ENCODE measurements around the gene KAT7.
"Not testable (repeated sequence)": the region's sequence is repeated elsewhere in the genome, so short reads cannot be mapped to it uniquely, and the experiment has no call there.

KAT7 gene

GRCh38 chr17:49814781-49815529 is 26.5 kb downstream of the KAT7 start:
- no peaks in the 10 kb centered on the region for H3K27me3 Mint-ChIP-seq
- H3K4me3 Mint-ChIP-seq = no peak overlapping the region
- peaks cover 61% of the 10 kb centered on the region for H3K36me3 Mint-ChIP-seq (ENCODE audit: low read depth)
- H3K4me1 Mint-ChIP-seq = peaks cover 52% of the 10 kb centered on the region
- DNase-seq = no peak
- no peaks in the 10 kb centered on the region for H3K9me3 Mint-ChIP-seq
- no peak overlapping the region for H3K27ac Mint-ChIP-seq
- ATAC-seq = no peak

GRCh38 chr17:49815761-49816281 is 27.3 kb downstream of the KAT7 start:
- H3K36me3 Mint-ChIP-seq (ENCODE audit: low read depth) = peaks cover 60% of the 10 kb centered on the region

GRCh38 chr17:49817993-49818392 is 29.5 kb downstream of the KAT7 start:
- H3K27me3 Mint-ChIP-seq = no peaks in the 10 kb centered on the region
- H3K36me3 Mint-ChIP-seq (ENCODE audit: low read depth) = peaks cover 72% of the 10 kb centered on the region
- peak overlapping the region; percentile 20 for H3K4me3 Mint-ChIP-seq
- peak overlapping the region; percentile 81 for H3K27ac Mint-ChIP-seq
- H3K4me1 Mint-ChIP-seq = peaks cover 64% of the 10 kb centered on the region
- DNase-seq (peak; percentile 26), ATAC-seq (peak; percentile 94)
- H3K9me3 Mint-ChIP-seq = no peaks in the 10 kb centered on the region

More at GRCh38 chr17:49815761-49816281, 27.3 kb downstream of the KAT7 start:
- no peak for ATAC-seq
- Mint-ChIP-seq H3K27ac (peak overlapping the region; percentile 39), H3K4me3 (no peak overlapping the region), H3K4me1 (peaks cover 54% of the 10 kb centered on the region), H3K27me3 (no peaks in the 10 kb centered on the region), H3K9me3 (no peaks in the 10 kb centered on the region)
- no peak for DNase-seq

- peaks cover 64% of the 10 kb centered on the region for H3K4me1 Mint-ChIP-seq
- peak overlapping the region; percentile 81 for H3K27ac Mint-ChIP-seq
- H3K4me3 Mint-ChIP-seq = no peak overlapping the region
- ATAC-seq (peak; percentile 69), DNase-seq (no peak)
- H3K27me3 Mint-ChIP-seq = no peaks in the 10 kb centered on the region
- H3K36me3 Mint-ChIP-seq (ENCODE audit: low read depth) = peaks cover 72% of the 10 kb centered on the region
- no peaks in the 10 kb centered on the region for H3K9me3 Mint-ChIP-seq
Measured at GRCh38 chr17:49819138-49819537, 30.7 kb downstream of the KAT7 start.

DNA sequence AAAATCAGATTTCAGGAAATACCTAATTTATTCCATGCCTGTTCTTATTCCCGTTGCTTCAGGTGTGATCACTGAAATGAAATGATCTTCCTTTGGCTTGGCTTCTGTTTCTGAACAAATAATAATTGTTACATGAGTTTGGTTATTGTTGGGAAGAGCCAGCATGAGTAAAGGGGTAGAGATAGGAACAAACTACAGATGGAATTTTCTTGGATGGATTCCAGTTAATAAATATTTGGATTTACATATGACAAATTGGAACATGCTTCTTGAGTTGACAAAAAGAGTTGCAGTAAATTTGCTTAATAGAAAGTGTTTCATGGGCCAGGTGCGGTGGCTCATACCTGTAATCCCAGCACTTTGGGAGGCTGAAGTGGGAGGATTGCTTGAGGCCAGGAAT is 31.2 kb downstream of the KAT7 start:
- H3K27me3 Mint-ChIP-seq = no peaks in the 10 kb centered on the region
- no peaks in the 10 kb centered on the region for H3K9me3 Mint-ChIP-seq
- H3K4me1 Mint-ChIP-seq = peaks cover 63% of the 10 kb centered on the region
- H3K4me3 Mint-ChIP-seq = no peak overlapping the region
- no peak for ATAC-seq
- H3K36me3 Mint-ChIP-seq (ENCODE audit: low read depth) = peaks cover 69% of the 10 kb centered on the region
- no peak for DNase-seq
- no peak overlapping the region for H3K27ac Mint-ChIP-seq

GRCh38 chr17:49820773-49821172 is 32.3 kb downstream of the KAT7 start:
- Mint-ChIP-seq H3K27ac (peak overlapping the region; percentile 61), H3K4me1 (peaks cover 53% of the 10 kb centered on the region), H3K36me3 (ENCODE audit: low read depth) (peaks cover 69% of the 10 kb centered on the region), H3K4me3 (no peak overlapping the region), H3K27me3 (no peaks in the 10 kb centered on the region), H3K9me3 (no peaks in the 10 kb centered on the region)
- DNase-seq (no peak), ATAC-seq (no peak)

- H3K27me3 Mint-ChIP-seq = no peaks in the 10 kb centered on the region
- H3K4me1 Mint-ChIP-seq = peaks cover 49% of the 10 kb centered on the region
- DNase-seq (no peak), ATAC-seq (no peak)
- H3K9me3 Mint-ChIP-seq = no peaks in the 10 kb centered on the region
- H3K36me3 Mint-ChIP-seq (ENCODE audit: low read depth) = peaks cover 70% of the 10 kb centered on the region
- peak overlapping the region; percentile 61 for H3K27ac Mint-ChIP-seq
- H3K4me3 Mint-ChIP-seq = no peak overlapping the region
Measured at GRCh38 chr17:49821466-49821865, 33.0 kb downstream of the KAT7 start.

- no peak overlapping the region for H3K4me3 Mint-ChIP-seq
- ATAC-seq (no peak), DNase-seq (no peak)
- peaks cover 66% of the 10 kb centered on the region for H3K36me3 Mint-ChIP-seq (ENCODE audit: low read depth)
- peaks cover 45% of the 10 kb centered on the region for H3K4me1 Mint-ChIP-seq
- H3K9me3 Mint-ChIP-seq = no peaks in the 10 kb centered on the region
- H3K27me3 Mint-ChIP-seq = no peaks in the 10 kb centered on the region
- no peak overlapping the region for H3K27ac Mint-ChIP-seq
Measured at GRCh38 chr17:49821916-49822315, 33.4 kb downstream of the KAT7 start.

DNA sequence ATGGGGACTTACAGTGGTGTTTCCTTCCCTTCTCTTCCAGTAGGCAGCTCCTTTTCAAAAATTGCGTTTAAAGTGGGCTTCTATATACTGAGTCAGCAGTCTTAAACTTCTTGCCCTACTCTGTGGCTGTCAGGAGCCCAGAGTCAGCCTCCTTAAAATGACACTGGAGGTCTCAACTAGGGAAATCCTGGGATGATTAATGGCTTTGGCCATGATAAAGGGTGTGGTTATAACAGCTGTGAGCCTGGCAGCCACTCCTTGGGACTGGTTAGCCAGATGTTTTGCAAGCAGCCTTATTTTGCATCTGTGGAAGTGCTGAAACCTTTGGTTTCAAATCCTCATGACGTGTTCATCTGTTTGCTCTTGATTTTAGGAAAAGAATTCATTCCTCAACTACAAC is 34.3 kb downstream of the KAT7 start:
- no peak overlapping the region for H3K27ac Mint-ChIP-seq
- DNase-seq = no peak

DNA sequence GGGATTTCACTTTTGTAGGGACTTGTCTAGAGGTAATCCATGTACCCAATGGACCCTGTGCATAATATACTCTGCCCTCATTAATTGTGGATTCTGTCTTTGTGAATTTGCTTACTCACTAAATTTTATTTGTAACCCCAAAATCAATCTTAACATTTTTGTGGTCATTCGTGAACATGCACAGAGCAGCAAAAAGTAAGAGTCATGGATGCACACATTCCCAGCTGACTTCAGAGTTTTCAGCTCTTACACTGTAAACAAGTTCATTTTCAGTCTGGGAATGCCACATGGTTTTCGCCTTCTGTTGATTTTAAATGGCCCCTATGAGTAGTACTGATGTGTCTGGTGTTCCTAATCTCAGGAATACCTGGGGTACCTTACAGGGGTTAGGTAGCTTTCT is 35.1 kb downstream of the KAT7 start:
- H3K9me3 Mint-ChIP-seq = no peaks in the 10 kb centered on the region
- ATAC-seq = no peak
- H3K27me3 Mint-ChIP-seq = no peaks in the 10 kb centered on the region
- H3K27ac Mint-ChIP-seq = no peak overlapping the region
- peaks cover 28% of the 10 kb centered on the region for H3K4me1 Mint-ChIP-seq
- peaks cover 61% of the 10 kb centered on the region for H3K36me3 Mint-ChIP-seq (ENCODE audit: low read depth)
- DNase-seq = no peak
- no peak overlapping the region for H3K4me3 Mint-ChIP-seq

More for the DNA sequence above, 34.3 kb downstream of the KAT7 start:
- Mint-ChIP-seq H3K27me3 (no peaks in the 10 kb centered on the region), H3K4me3 (no peak overlapping the region), H3K4me1 (peaks cover 36% of the 10 kb centered on the region), H3K9me3 (no peaks in the 10 kb centered on the region), H3K36me3 (ENCODE audit: low read depth) (peaks cover 64% of the 10 kb centered on the region)
- no peak for ATAC-seq

DNA sequence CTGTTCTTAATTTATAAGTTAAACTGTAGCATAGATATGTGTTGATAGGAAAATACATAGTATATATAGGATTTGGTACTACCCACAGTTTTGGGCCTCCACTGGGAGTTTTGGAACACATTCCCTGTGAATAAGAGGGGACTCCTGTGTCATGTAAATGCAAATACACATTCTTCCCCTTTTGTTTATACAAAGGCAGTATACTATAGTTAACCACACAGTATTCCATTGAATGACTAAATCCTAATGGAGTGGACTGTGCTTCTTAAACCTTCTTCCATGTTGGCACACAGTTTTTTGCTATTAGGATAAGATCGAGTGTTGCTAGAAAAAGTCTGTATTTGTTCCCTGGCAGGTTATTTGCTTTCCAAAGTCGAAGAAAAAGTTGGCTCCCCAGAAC is 37.2 kb downstream of the KAT7 start:
- no peak for ATAC-seq
- Mint-ChIP-seq H3K9me3 (no peaks in the 10 kb centered on the region), H3K27ac (no peak overlapping the region), H3K36me3 (ENCODE audit: low read depth) (peaks cover 55% of the 10 kb centered on the region), H3K27me3 (no peaks in the 10 kb centered on the region), H3K4me1 (peaks cover 14% of the 10 kb centered on the region), H3K4me3 (no peak overlapping the region)
- DNase-seq = no peak

DNA sequence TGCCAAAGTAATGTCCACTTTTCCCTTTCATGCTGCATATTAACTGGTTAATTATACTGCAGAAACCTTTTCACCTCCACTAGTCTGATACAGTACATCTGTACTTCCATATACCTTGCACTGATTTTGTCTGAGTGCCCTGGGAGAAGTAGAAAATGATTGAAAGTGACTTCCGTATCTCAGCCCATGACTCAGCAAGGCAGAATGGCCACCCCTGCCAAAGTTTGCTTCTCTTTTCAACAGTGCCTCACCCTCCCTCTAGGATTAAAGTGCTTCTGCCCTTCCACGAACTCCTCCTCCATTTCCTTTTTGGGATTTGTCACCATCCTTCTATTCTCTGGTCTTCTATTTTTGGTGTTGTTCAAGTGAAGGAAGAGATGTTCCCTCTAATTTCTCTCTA is 39.8 kb downstream of the KAT7 start:
- H3K9me3 Mint-ChIP-seq, H3K4me1 Mint-ChIP-seq, ATAC-seq, H3K4me3 Mint-ChIP-seq, DNase-seq, H3K27me3 Mint-ChIP-seq: not testable (repeated sequence)
- peak overlapping the region; percentile 19 for H3K27ac Mint-ChIP-seq
- peaks cover 34% of the 10 kb centered on the region for H3K36me3 Mint-ChIP-seq (ENCODE audit: low read depth)

- DNase-seq (no peak), ATAC-seq (no peak)
- peaks cover 35% of the 10 kb centered on the region for H3K36me3 Mint-ChIP-seq (ENCODE audit: low read depth)
- H3K9me3 Mint-ChIP-seq = no peaks in the 10 kb centered on the region
- H3K4me3 Mint-ChIP-seq = no peak overlapping the region
- H3K27ac Mint-ChIP-seq = no peak overlapping the region
- H3K27me3 Mint-ChIP-seq = no peaks in the 10 kb centered on the region
- no peaks in the 10 kb centered on the region for H3K4me1 Mint-ChIP-seq
Measured at GRCh38 chr17:49829026-49829425, 40.5 kb downstream of the KAT7 start.

- Mint-ChIP-seq H3K4me1 (peaks cover 1% of the 10 kb centered on the region), H3K36me3 (ENCODE audit: low read depth) (peaks cover 31% of the 10 kb centered on the region), H3K9me3 (no peaks in the 10 kb centered on the region), H3K27me3 (no peaks in the 10 kb centered on the region), H3K27ac (no peak overlapping the region), H3K4me3 (no peak overlapping the region)
- ATAC-seq (no peak), DNase-seq (no peak)
Measured at GRCh38 chr17:49830605-49831004, 42.1 kb downstream of the KAT7 start.

DNA sequence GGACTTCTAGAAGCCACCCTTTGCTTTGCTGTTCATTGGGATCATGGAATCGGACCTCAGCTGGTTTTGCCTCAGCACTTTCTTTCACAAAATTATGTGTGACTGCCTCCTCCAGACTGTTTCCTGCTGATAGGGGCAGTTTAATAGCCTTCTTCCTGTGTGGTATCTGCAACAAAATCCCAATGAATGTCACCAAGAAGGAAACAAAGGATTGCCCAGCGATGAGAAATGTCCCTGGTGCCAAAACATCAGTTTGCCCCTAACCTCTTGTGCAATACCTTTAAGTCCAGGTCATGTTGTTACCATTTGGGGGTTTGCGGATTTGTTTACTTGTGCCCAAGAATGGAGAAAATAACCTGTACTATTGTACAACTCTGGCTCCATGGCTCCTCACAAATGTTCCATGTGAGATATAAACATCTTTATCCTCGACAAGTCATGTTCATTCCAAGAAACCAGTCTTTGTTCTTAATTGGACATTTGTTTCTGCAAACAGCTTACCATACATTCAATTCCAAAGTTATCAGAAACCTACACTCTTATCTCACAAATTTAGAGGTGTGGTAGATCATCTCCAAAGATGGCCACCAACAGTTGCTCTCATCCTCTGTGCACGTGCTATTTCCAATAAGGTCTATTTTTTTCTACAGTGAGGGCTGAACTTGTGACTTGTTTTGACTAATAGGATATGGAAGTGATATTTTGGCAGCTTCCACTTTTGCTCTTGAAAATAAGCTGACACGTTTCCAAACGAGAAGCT is 44.5 kb downstream of the KAT7 start:
- no peak overlapping the region for H3K27ac Mint-ChIP-seq
- H3K36me3 Mint-ChIP-seq (ENCODE audit: low read depth) = peaks cover 16% of the 10 kb centered on the region
- no peak for DNase-seq

More for the DNA sequence above, 44.5 kb downstream of the KAT7 start:
- Mint-ChIP-seq H3K4me1 (peaks cover 1% of the 10 kb centered on the region), H3K9me3 (no peaks in the 10 kb centered on the region), H3K27me3 (no peaks in the 10 kb centered on the region), H3K4me3 (no peak overlapping the region)
- ATAC-seq = no peak

Measured in activated naive CD8-positive, alpha-beta T cell treated with anti-CD3 and anti-CD28 coated beads, Interleukin-2, amount 50 U/mL, for 24 hours (primary cell).